ENCODE data around the gene FAM237A. TPM values are rescaled to one million over a fixed set of nuclear protein-coding genes. Genes with fewer than 3 reads are reported as not detected.

The FAM237A gene
- polyA plus RNA-seq, 1 of the 3 experiments (the other 2 are of a cell fraction), result not detected

- Histone ChIP-seq H3K4me3 (ENCODE audit: low read depth in 2 of 2, low read length in 1 of 2) (no peak overlapping the region), H3K79me2 (ENCODE audit: insufficient read depth) (no peaks in the 10 kb centered on the region), H3K36me3 (replicated peaks in 1 of 2; ENCODE audit: control insufficient read depth in 1 of 2, insufficient read depth in 2 of 2, low read length in 1 of 2) (no peaks in the 10 kb centered on the region), H3K9me3 (no peaks in the 10 kb centered on the region), H4K20me1 (ENCODE audit: insufficient read depth) (no peaks in the 10 kb centered on the region), H3K27ac (ENCODE audit: low read depth in 2 of 2, low read length in 1 of 2) (no peak overlapping the region), H3K9me2 (no peaks in the 10 kb centered on the region), H3K4me2 (no peak overlapping the region), H3K9ac (no peak overlapping the region), H2AFZ (ENCODE audit: low read depth) (no peak overlapping the region), H3F3A (replicated peaks; ENCODE audit: insufficient read depth) (no peaks in the 10 kb centered on the region), H3K4me1 (ENCODE audit: control insufficient read depth in 1 of 2, insufficient read depth in 2 of 2, low read depth in 1 of 2, low read length in 1 of 2) (no peaks in the 10 kb centered on the region), H3K27me3 (ENCODE audit: insufficient read depth) (no peaks in the 10 kb centered on the region; the same call in 1 of the 2 replicates)
- POLR2A ChIA-PET, result no interaction called here
- TF ChIP-seq MAX (IDR thresholded peaks at IDR 0.05; ENCODE audit: low read depth) (no peak), MXI1 (IDR thresholded peaks at IDR 0.05; ENCODE audit: low read depth, low read length) (no peak), GABPA (IDR thresholded peaks at IDR 0.05; ENCODE audit: low read depth) (no peak), EP300 (IDR thresholded peaks at IDR 0.05; ENCODE audit: borderline replicate concordance in 1 of 2, low read depth in 1 of 2, low read length in 1 of 2) (no peak), TCF12 (IDR thresholded peaks at IDR 0.05) (no peak), POLR2AphosphoS5 (IDR thresholded peaks at IDR 0.05; ENCODE audit: low read depth, low read length) (no peak), NFIC (IDR thresholded peaks at IDR 0.05; ENCODE audit: borderline replicate concordance) (no peak), RCOR1 (IDR thresholded peaks at IDR 0.05; ENCODE audit: low read length) (no peak), TAF1 (IDR thresholded peaks at IDR 0.05; ENCODE audit: borderline replicate concordance, low read depth, low read length) (no peak), REST (IDR thresholded peaks at IDR 0.05; ENCODE audit: low read depth, low read length) (no peak), ZBTB33 (IDR thresholded peaks at IDR 0.05; ENCODE audit: borderline replicate concordance, low read depth) (no peak), FOXJ3 (CRISPR knock-in tag; IDR thresholded peaks at IDR 0.05) (no peak), RFX5 (IDR thresholded peaks at IDR 0.05; ENCODE audit: low read length) (no peak), MEF2A (IDR thresholded peaks at IDR 0.05; ENCODE audit: borderline replicate concordance, low read depth) (no peak), JUND (IDR thresholded peaks at IDR 0.05) (no peak), RXRA (IDR thresholded peaks at IDR 0.05; ENCODE audit: borderline replicate concordance, low read depth) (no peak)
- WGBS (ENCODE audit: low lambda C conversion rate), result 42% methylated on average over 4 of the region's 4 CpGs
- no peak for DNase-seq
- CTCF ChIA-PET, result no interaction called here
Observed at GRCh38 chr2:206683546-206683945, 41.3 kb downstream of the FAM237A start.

All from SK-N-SH (cell line).